ENCODE data around the gene PALD1.

Gene PALD1

GRCh38 chr10:70499836-70500167 lies 21.2 kb downstream of the PALD1 start:
- no peak overlapping the region for H3K4me3 ChIP-seq (ENCODE audit: low read depth, low read length)
- no peaks in the 10 kb centered on the region for H3K9me3 ChIP-seq (ENCODE audit: control insufficient read depth, insufficient read depth, low read depth, low read length)
- H3K27ac ChIP-seq (ENCODE audit: low read depth, low read length) = no peak overlapping the region
- H3K36me3 ChIP-seq (ENCODE audit: control insufficient read depth, insufficient read depth, low read length) = no peaks in the 10 kb centered on the region
- H3K4me1 ChIP-seq (ENCODE audit: control insufficient read depth, insufficient read depth, low read length) = peaks cover 26% of the 10 kb centered on the region
- no peak overlapping the region for H3K9ac ChIP-seq (ENCODE audit: low read length)
- H3K27me3 ChIP-seq (ENCODE audit: control insufficient read depth, insufficient read depth, low read length) = no peaks in the 10 kb centered on the region

GRCh38 chr10:70500368-70500767 lies 21.8 kb downstream of the PALD1 start:
- H3K4me1 ChIP-seq (ENCODE audit: control insufficient read depth, insufficient read depth, low read length) = peaks cover 23% of the 10 kb centered on the region; the same call in 1 of the 2 replicates
- H3K27me3 ChIP-seq (ENCODE audit: control insufficient read depth, insufficient read depth, low read length) = no peaks in the 10 kb centered on the region
- H3K9me3 ChIP-seq (ENCODE audit: control insufficient read depth, insufficient read depth, low read depth, low read length) = no peaks in the 10 kb centered on the region
- no peaks in the 10 kb centered on the region for H3K36me3 ChIP-seq (ENCODE audit: control insufficient read depth, insufficient read depth, low read length)
- H3K4me3 ChIP-seq (ENCODE audit: low read depth, low read length) = no peak overlapping the region
- H3K9ac ChIP-seq (ENCODE audit: low read length) = no peak overlapping the region
- no peak overlapping the region for H3K27ac ChIP-seq (ENCODE audit: low read depth, low read length)

GRCh38 chr10:70500812-70501301 lies 22.3 kb downstream of the PALD1 start:
- Histone ChIP-seq H3K9ac (ENCODE audit: low read length) (peak overlapping the region; percentile 21), H3K27ac (ENCODE audit: low read depth, low read length) (no peak overlapping the region), H3K4me3 (ENCODE audit: low read depth, low read length) (no peak overlapping the region)

GRCh38 chr10:70502406-70502805 lies 23.8 kb downstream of the PALD1 start:
- Histone ChIP-seq H3K9me3 (ENCODE audit: control insufficient read depth, insufficient read depth, low read depth, low read length) (no peaks in the 10 kb centered on the region), H3K4me3 (ENCODE audit: low read depth, low read length) (no peak overlapping the region), H3K4me1 (ENCODE audit: control insufficient read depth, insufficient read depth, low read length) (peaks cover 23% of the 10 kb centered on the region; the same call in 1 of the 2 replicates), H3K27me3 (ENCODE audit: control insufficient read depth, insufficient read depth, low read length) (no peaks in the 10 kb centered on the region), H3K27ac (ENCODE audit: low read depth, low read length) (no peak overlapping the region), H3K9ac (ENCODE audit: low read length) (no peak overlapping the region), H3K36me3 (ENCODE audit: control insufficient read depth, insufficient read depth, low read length) (no peaks in the 10 kb centered on the region)

More at GRCh38 chr10:70500812-70501301, 22.3 kb downstream of the PALD1 start:
- H3K36me3 ChIP-seq (ENCODE audit: control insufficient read depth, insufficient read depth, low read length) = no peaks in the 10 kb centered on the region
- no peaks in the 10 kb centered on the region for H3K27me3 ChIP-seq (ENCODE audit: control insufficient read depth, insufficient read depth, low read length)
- peaks cover 23% of the 10 kb centered on the region; the same call in 1 of the 2 replicates for H3K4me1 ChIP-seq (ENCODE audit: control insufficient read depth, insufficient read depth, low read length)
- no peaks in the 10 kb centered on the region for H3K9me3 ChIP-seq (ENCODE audit: control insufficient read depth, insufficient read depth, low read depth, low read length)

- H3K9me3 ChIP-seq (ENCODE audit: control insufficient read depth, insufficient read depth, low read depth, low read length) = no peaks in the 10 kb centered on the region
- no peak overlapping the region for H3K4me3 ChIP-seq (ENCODE audit: low read depth, low read length)
- peaks cover 29% of the 10 kb centered on the region for H3K4me1 ChIP-seq (ENCODE audit: control insufficient read depth, insufficient read depth, low read length)
- H3K36me3 ChIP-seq (ENCODE audit: control insufficient read depth, insufficient read depth, low read length) = no peaks in the 10 kb centered on the region
- no peak overlapping the region for H3K27ac ChIP-seq (ENCODE audit: low read depth, low read length)
- no peak overlapping the region for H3K9ac ChIP-seq (ENCODE audit: low read length)
- H3K27me3 ChIP-seq (ENCODE audit: control insufficient read depth, insufficient read depth, low read length) = no peaks in the 10 kb centered on the region
These were observed 25.2 kb downstream of the PALD1 start for GRCh38 chr10:70503776-70504175.

GRCh38 chr10:70504521-70505358 lies 26.2 kb downstream of the PALD1 start:
- H3K4me3 ChIP-seq (ENCODE audit: low read depth, low read length) = no peak overlapping the region
- no peak overlapping the region for H3K27ac ChIP-seq (ENCODE audit: low read depth, low read length)
- no peak overlapping the region for H3K9ac ChIP-seq (ENCODE audit: low read length)
- no peaks in the 10 kb centered on the region for H3K27me3 ChIP-seq (ENCODE audit: control insufficient read depth, insufficient read depth, low read length)
- peaks cover 27% of the 10 kb centered on the region for H3K4me1 ChIP-seq (ENCODE audit: control insufficient read depth, insufficient read depth, low read length)
- no peaks in the 10 kb centered on the region for H3K36me3 ChIP-seq (ENCODE audit: control insufficient read depth, insufficient read depth, low read length)
- H3K9me3 ChIP-seq (ENCODE audit: control insufficient read depth, insufficient read depth, low read depth, low read length) = no peaks in the 10 kb centered on the region

GRCh38 chr10:70505908-70506307 lies 27.3 kb downstream of the PALD1 start:
- no peaks in the 10 kb centered on the region for H3K36me3 ChIP-seq (ENCODE audit: control insufficient read depth, insufficient read depth, low read length)
- H3K27me3 ChIP-seq (ENCODE audit: control insufficient read depth, insufficient read depth, low read length) = no peaks in the 10 kb centered on the region
- no peak overlapping the region for H3K9ac ChIP-seq (ENCODE audit: low read length)
- no peak overlapping the region for H3K4me3 ChIP-seq (ENCODE audit: low read depth, low read length)
- H3K27ac ChIP-seq (ENCODE audit: low read depth, low read length) = no peak overlapping the region
- peaks cover 29% of the 10 kb centered on the region for H3K4me1 ChIP-seq (ENCODE audit: control insufficient read depth, insufficient read depth, low read length)
- no peaks in the 10 kb centered on the region for H3K9me3 ChIP-seq (ENCODE audit: control insufficient read depth, insufficient read depth, low read depth, low read length)

- Histone ChIP-seq H3K9ac (ENCODE audit: low read length) (no peak overlapping the region), H3K4me1 (ENCODE audit: control insufficient read depth, insufficient read depth, low read length) (peaks cover 35% of the 10 kb centered on the region), H3K4me3 (ENCODE audit: low read depth, low read length) (no peak overlapping the region), H3K27me3 (ENCODE audit: control insufficient read depth, insufficient read depth, low read length) (no peaks in the 10 kb centered on the region), H3K36me3 (ENCODE audit: control insufficient read depth, insufficient read depth, low read length) (no peaks in the 10 kb centered on the region), H3K9me3 (ENCODE audit: control insufficient read depth, insufficient read depth, low read depth, low read length) (no peaks in the 10 kb centered on the region), H3K27ac (ENCODE audit: low read depth, low read length) (no peak overlapping the region)
These were observed 29.4 kb downstream of the PALD1 start for GRCh38 chr10:70507966-70508365.

- Histone ChIP-seq H3K9ac (ENCODE audit: low read length) (no peak overlapping the region), H3K9me3 (ENCODE audit: control insufficient read depth, insufficient read depth, low read depth, low read length) (no peaks in the 10 kb centered on the region), H3K27me3 (ENCODE audit: control insufficient read depth, insufficient read depth, low read length) (no peaks in the 10 kb centered on the region), H3K4me1 (ENCODE audit: control insufficient read depth, insufficient read depth, low read length) (peaks cover 43% of the 10 kb centered on the region), H3K27ac (ENCODE audit: low read depth, low read length) (no peak overlapping the region), H3K4me3 (ENCODE audit: low read depth, low read length) (no peak overlapping the region), H3K36me3 (ENCODE audit: control insufficient read depth, insufficient read depth, low read length) (no peaks in the 10 kb centered on the region)
These were observed 30.6 kb downstream of the PALD1 start for GRCh38 chr10:70508912-70509756.

- Histone ChIP-seq H3K4me1 (ENCODE audit: control insufficient read depth, insufficient read depth, low read length) (peaks cover 43% of the 10 kb centered on the region), H3K27ac (ENCODE audit: low read depth, low read length) (no peak overlapping the region), H3K9ac (ENCODE audit: low read length) (no peak overlapping the region), H3K36me3 (ENCODE audit: control insufficient read depth, insufficient read depth, low read length) (no peaks in the 10 kb centered on the region), H3K27me3 (ENCODE audit: control insufficient read depth, insufficient read depth, low read length) (no peaks in the 10 kb centered on the region), H3K4me3 (ENCODE audit: low read depth, low read length) (no peak overlapping the region), H3K9me3 (ENCODE audit: control insufficient read depth, insufficient read depth, low read depth, low read length) (no peaks in the 10 kb centered on the region)
These were observed 31.2 kb downstream of the PALD1 start for GRCh38 chr10:70509757-70510147.

- no peaks in the 10 kb centered on the region for H3K36me3 ChIP-seq (ENCODE audit: control insufficient read depth, insufficient read depth, low read length)
- H3K4me3 ChIP-seq (ENCODE audit: low read depth, low read length) = no peak overlapping the region
- no peak overlapping the region for H3K9ac ChIP-seq (ENCODE audit: low read length)
- peaks cover 43% of the 10 kb centered on the region for H3K4me1 ChIP-seq (ENCODE audit: control insufficient read depth, insufficient read depth, low read length)
- no peaks in the 10 kb centered on the region for H3K9me3 ChIP-seq (ENCODE audit: control insufficient read depth, insufficient read depth, low read depth, low read length)
- no peaks in the 10 kb centered on the region for H3K27me3 ChIP-seq (ENCODE audit: control insufficient read depth, insufficient read depth, low read length)
- H3K27ac ChIP-seq (ENCODE audit: low read depth, low read length) = no peak overlapping the region
These were observed 31.9 kb downstream of the PALD1 start for GRCh38 chr10:70510453-70510852.
